Motor neuron (in vitro differentiated cells): ENCODE data around the gene CPOX. TPM values are rescaled to one million over a fixed set of nuclear protein-coding genes. Genes with fewer than 3 reads are reported as not detected.

Experiments used
- ATAC-seq, 8 experiments: fragments of 200-7000 bp; cut with Tn5 transposase; replicated peaks in 6 of 8; 2 replicates each; pipeline ENCODE4 v1.8.0; 2021; ENCODE audit warnings: mild to moderate bottlenecking in 8 of 8, moderate library complexity in 8 of 8
- H3K27ac ChIP-seq, 2 donors: fragments of 250-450 bp; sonication (Bioruptor Pico); 2 replicates each; pipeline ENCODE4 v1.9.0; 2021; ENCODE audit warnings: antibody characterized with exemption in 2 of 2, mild to moderate bottlenecking in 2 of 2, moderate library complexity in 1 of 2
- H3K4me1 ChIP-seq, 2 donors: fragments of 250-450 bp; sonication (Bioruptor Pico); replicated peaks in 1 of 2; 2 replicates each; pipeline ENCODE4 v1.6.1; 2021; ENCODE audit warnings: antibody characterized with exemption in 2 of 2, mild to moderate bottlenecking in 2 of 2, moderate library complexity in 1 of 2
- H3K4me3 ChIP-seq, 5 donors: fragments of 250-450 bp; sonication (Bioruptor Pico); 2 replicates each; pipeline ENCODE4 v1.9.0; 2021; ENCODE audit warnings: antibody characterized with exemption in 5 of 5, mild to moderate bottlenecking in 5 of 5, moderate library complexity in 4 of 5
- WGBS, 10 experiments: fragments of 450-650 bp; shearing (Covaris generic); methylation state at CpG; one replicate each; pipeline ENCODE4 v1.0.0; 2022; 5-methylcytosine and 5-hydroxymethylcytosine counted together
- in situ Hi-C, 9 experiments: fragments of 400-800 bp; cut with MboI; loops; one replicate each; pipeline ENCODE4 v1.15.0; 2021; ENCODE audit warnings: low sequenced_read_pairs in 9 of 9, low pct_unique_long_range_greater_than_20kb in 2 of 9; ENCODE audit not compliant: unreplicated experiment in 9 of 9
- total RNA-seq, 8 experiments: library from RNA; unstranded; fragments of 300-600 nt; gene quantifications; 2 replicates each; pipeline versions ENCODE4 v1.2.3 to v1.2.4, GENCODE V29; 2022

The CPOX gene
- total RNA-seq, 8 experiments from 2014 or later, result 7.8 to 17.1 (median 11.3) TPM

DNA sequence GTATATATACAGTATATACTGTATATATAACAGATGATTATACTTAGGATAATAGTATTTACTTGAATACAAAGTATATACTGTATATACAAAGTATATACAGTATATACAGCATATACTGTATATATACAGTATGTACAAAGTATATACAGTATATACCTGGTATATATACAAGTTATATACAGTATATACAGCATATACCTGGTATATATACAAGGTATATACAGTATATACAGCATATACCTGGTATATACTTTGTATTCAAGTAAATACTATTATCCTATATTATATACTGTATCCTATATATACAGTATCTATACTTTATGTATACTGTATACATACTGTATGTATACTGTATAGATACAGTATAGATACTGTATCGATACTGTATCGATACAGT is 14.6 kb upstream of the CPOX start:
- Histone ChIP-seq H3K4me1 (no peaks in the 10 kb centered on the region), H3K4me3 (no peak overlapping the region), H3K27ac (no peak overlapping the region)
- WGBS, 10 experiments, result 67 to 100% (median 88%) methylated on average over 1 to 2 of the region's 2 CpGs; no CpG with 5 or more reads in 4 of the 10 experiments
- no peak for ATAC-seq
- in situ Hi-C loops, result loop anchor here in 8 of 9 experiments (10.0 to 25.0 kb wide), 5 partner anchors 179 to 404 kb away; no protein-coding TSS in a partner anchor

DNA sequence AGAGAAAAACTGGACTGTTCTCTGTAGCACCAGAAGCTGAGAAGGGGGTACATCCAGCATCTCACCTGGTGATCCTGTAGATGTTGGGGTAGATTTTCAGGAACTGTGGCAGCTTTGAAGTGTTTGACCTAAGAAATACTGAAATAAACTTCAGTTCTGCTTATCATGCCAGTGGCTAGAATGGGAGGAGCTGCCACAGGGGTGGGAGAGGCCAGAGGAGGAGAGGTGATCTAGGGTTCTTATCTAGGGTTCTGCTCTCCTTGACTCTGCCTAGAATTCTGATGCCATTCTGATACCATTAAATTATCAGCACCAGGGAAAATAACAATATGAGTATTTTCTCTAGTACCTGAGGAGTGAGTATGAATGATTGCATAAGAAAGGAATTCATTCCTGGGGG is 10.2 kb upstream of the CPOX start:
- Histone ChIP-seq H3K4me3 (no peak overlapping the region), H3K27ac (no peak overlapping the region), H3K4me1 (no peaks in the 10 kb centered on the region)
- in situ Hi-C loops, result loop anchor here in 8 of 9 experiments (5.0 to 25.0 kb wide), 6 partner anchors 184 to 409 kb away; no protein-coding TSS in a partner anchor
- no peak for ATAC-seq

DNA sequence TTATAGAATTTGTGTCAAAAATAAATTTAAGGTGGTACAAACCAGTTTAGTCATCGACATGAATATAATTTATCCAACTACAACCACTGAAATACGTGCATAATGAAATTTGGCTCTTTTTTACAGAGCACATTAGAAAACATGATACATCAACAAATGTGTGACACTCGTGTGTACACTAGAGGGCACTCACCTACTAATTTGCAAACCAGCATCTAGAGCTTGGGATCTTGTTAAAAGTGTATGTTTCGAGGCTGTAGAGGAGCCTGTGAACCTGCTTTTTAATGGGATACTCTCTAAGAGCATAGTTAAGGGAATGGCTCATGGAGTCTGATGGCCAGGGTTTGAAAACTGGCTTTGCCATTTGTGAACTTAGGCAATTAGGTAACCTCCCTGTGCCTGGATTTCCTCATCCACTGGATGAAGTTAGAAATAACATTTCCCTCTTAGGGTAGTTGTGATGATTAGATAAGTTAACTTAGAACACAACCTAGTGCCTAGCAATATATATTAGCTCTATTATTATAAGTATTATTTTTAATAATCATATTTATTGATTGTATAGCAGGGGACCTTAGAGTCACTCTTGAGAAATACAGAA is 8.8 kb upstream of the CPOX start:
- no peak overlapping the region for H3K27ac ChIP-seq
- H3K4me1 ChIP-seq, result no peaks in the 10 kb centered on the region
- peak; percentile 61 to 86 (median 76) for ATAC-seq
- WGBS, 10 experiments, result 0 to 19% (median 4%) methylated on average over 1 to 4 of the region's 4 CpGs; no CpG with 5 or more reads in 2 of the 10 experiments
- H3K4me3 ChIP-seq, result no peak overlapping the region
- in situ Hi-C loops, result loop anchor here in 8 of 9 experiments (5.0 to 25.0 kb wide), 6 partner anchors 185 to 410 kb away; no protein-coding TSS in a partner anchor

DNA sequence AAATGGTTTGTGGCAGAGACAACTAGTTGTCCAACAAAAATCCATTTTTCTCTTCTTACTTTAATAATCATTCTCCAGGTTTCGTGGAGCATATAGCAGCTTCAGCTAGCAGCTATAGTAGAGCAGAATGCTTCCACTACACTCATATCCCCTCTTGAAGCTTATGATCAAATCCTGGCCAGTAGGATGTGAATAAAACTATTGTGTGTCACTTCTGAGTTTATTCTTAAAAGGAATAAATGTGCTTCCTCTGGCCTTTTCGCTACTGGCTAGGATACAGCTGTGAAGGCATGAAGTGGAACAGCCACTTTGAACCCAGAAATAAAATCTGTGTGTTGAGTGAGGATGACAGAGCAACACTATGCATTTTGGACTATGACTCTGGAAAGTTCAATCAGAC is 7.8 kb upstream of the CPOX start:
- WGBS, 10 experiments, result 10 to 86% (median 73%) methylated on average over 1 to 2 of the region's 2 CpGs; no CpG with 5 or more reads in 2 of the 10 experiments
- in situ Hi-C loops, result loop anchor here in 8 of 9 experiments (5.0 to 25.0 kb wide), 6 partner anchors 186 to 411 kb away; no protein-coding TSS in a partner anchor
- H3K4me1 ChIP-seq, result no peaks in the 10 kb centered on the region
- ATAC-seq, result no peak
- H3K4me3 ChIP-seq, result no peak overlapping the region
- H3K27ac ChIP-seq, result no peak overlapping the region

DNA sequence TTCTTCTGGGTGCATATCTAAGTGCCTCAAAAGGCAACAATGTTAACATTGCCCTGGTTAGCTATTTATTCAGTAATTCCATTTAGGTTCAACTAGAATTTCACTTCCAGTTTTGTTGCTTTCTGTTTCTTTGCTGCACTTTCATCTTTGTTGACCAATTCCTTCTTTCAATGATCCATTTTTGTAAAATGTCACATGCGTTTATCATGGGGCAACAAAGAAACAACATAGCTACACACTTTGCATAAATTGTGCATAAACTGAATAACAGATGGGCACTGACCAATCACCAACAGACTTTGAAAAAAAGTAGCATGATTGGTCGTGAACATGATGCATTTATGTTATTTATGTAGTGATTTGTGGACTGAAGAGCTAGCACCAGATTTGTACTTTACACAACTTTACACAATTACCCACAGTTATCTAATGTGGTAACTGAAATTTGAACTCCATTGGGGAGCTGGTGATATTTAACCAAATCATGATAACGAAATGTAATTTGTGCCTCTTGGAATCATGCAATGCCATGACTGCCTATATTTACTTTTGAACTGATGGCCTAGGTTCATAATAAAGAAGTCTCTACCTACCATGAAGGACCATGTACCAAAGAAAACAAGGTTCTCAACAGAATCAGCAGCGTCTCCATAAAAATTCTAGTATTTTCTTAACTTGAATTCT is 7.1 kb upstream of the CPOX start:
- WGBS, 10 experiments, result 14 to 92% (median 73%) methylated on average over 1 to 4 of the region's 4 CpGs
- in situ Hi-C loops, result loop anchor here in 8 of 9 experiments (5.0 to 25.0 kb wide), 6 partner anchors 187 to 412 kb away; no protein-coding TSS in a partner anchor
- no peak for ATAC-seq
- no peaks in the 10 kb centered on the region for H3K4me1 ChIP-seq
- H3K27ac ChIP-seq, result no peak overlapping the region
- no peak overlapping the region for H3K4me3 ChIP-seq

DNA sequence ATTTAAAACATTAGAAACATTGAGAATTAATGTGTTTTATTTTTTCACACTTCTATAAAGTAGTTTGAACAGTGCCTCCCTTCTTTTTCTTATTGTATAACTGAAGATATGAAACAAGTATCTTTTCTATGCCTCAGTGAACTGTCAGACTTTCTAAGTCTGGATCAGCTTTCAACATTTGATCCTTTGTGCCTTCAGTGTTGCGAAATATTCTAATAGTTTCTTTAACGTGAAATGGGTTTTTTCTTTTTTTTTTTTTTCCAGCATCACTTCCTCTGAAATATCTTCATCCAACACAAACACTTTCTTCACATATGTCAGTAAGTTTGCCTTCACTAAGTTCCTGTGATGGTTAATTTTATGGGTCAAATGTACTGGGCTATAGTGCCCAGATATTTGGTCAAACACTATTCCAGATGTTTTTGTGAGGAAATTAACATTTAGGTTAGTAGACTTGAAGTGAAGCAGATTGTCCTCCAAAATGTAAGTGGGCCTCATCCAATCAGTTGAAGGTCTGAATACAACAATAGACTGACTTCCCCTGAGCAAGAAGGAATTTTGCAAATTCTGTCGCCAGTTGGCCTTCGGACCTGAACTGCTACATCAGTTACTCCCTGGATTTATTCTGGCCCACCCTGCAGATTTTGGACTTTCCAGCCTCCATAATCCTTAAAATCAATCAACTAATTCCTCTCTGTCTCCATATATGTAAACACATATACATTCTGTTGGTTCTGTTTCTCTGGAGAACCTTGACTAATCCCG is 6.4 kb upstream of the CPOX start:
- Histone ChIP-seq H3K4me3 (no peak overlapping the region), H3K4me1 (no peaks in the 10 kb centered on the region), H3K27ac (no peak overlapping the region)
- 11 to 94% (median 84%) methylated on average over 1 to 5 of the region's 5 CpGs for WGBS, 10 experiments
- in situ Hi-C loops, result loop anchor here (5.0 to 25.0 kb wide), 6 partner anchors 187 to 412 kb away; no protein-coding TSS in a partner anchor
- ATAC-seq, result no peak

DNA sequence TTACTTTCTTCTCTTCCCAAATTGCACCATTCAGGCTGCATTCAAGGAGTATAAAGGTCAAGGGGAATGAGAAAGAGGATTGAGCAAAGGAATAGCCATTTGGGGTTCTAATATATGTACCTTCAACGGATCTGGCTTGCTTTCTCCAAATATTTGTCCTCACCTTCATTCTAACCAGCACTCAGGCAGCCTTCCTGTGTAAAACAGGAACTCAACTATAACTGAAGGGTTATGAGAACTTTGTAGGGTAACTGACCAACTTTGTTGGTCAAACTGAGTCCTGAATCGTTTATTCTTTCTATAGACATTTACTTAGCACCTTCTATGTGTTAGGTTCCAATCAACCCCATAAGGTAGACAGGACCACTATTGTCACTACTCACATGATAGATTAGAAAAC is 5.1 kb upstream of the CPOX start:
- 0 to 94% (median 38%) methylated on average over 1 to 2 of the region's 2 CpGs; no CpG with 5 or more reads in 4 of the 10 experiments for WGBS, 10 experiments
- in situ Hi-C loops, result loop anchor here in 1 of 9 experiments (25.0 kb wide), 1 partner anchor 214 kb away; no protein-coding TSS in a partner anchor
- Histone ChIP-seq H3K4me1 (no peaks in the 10 kb centered on the region), H3K4me3 (no peak overlapping the region), H3K27ac (no peak overlapping the region)
- ATAC-seq, result no peak

DNA sequence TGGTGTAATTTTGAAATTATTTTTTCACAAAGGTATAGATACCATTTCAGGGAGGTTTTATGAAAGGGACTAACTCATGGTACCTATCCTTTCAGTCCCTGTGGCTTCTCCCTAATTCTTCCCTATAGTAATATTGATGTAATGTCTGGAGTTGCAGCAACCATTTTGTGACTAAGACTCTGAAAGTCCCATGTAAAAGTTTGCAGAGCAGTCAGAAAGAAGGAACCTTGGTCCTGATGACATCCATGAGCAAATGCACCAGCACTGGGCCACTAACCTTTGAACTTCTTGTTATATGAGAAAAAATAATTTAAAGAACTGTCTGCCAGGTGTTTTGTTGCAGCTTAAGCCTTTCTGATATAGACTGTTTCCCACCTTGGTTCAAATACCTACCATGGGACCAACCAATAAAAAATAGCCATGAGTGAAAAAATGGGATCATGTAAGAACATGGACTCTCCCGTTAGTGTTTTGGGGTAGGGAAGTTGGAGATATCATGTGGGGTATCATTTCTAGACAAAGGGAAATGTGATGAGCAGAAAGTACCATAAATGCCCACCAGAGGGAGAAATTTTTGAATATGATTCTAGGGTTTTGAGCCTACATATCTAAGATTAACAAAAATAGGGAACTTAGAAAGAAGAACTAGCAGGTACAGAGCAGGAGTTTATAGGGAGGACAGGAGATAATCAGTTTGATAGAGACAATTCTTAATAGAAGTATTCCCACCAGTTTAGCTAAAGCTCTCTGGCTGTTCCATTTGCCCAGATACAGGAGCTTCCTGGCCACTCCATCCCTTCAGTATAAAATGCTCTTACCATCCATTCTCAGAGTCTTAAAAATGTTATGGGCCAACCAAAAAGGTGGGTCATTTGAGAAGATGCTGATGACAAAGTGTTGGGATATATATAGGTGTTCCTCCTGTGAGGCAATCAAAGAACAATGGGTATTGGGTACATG is 3.4 kb upstream of the CPOX start:
- no peak overlapping the region for H3K4me3 ChIP-seq
- ATAC-seq, result no peak
- no peak overlapping the region for H3K27ac ChIP-seq
- in situ Hi-C loops, result loop anchor here in 1 of 9 experiments (25.0 kb wide), 1 partner anchor 215 kb away; no protein-coding TSS in a partner anchor
- WGBS, 10 experiments, result 0 to 86% (median 40%) methylated on average over 1 of the region's 1 CpG; no CpG with 5 or more reads in 4 of the 10 experiments
- no peaks in the 10 kb centered on the region for H3K4me1 ChIP-seq

DNA sequence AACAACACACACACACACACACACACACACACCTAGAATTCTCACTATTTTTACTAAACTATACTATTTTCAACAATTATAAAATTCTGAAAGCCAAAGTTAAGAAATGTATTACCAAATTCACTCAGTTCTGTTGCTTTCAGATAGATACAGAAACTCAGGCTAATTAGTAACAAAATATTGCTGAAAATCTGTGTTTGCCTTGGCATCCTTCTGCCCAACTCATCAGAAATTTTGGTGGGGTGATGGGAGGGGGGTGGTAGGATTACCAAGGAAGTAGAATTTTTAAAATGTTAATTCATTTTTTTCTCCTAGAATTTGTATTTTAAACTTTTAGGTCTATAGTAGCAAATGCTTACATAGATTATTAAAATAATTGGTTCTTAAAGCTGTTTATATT is 2.7 kb upstream of the CPOX start:
- no peak overlapping the region for H3K4me3 ChIP-seq
- no peak overlapping the region for H3K27ac ChIP-seq
- no peak for ATAC-seq
- H3K4me1 ChIP-seq, result no peaks in the 10 kb centered on the region
- in situ Hi-C loops, result loop anchor here in 1 of 9 experiments (25.0 kb wide), 1 partner anchor 216 kb away; no protein-coding TSS in a partner anchor

DNA sequence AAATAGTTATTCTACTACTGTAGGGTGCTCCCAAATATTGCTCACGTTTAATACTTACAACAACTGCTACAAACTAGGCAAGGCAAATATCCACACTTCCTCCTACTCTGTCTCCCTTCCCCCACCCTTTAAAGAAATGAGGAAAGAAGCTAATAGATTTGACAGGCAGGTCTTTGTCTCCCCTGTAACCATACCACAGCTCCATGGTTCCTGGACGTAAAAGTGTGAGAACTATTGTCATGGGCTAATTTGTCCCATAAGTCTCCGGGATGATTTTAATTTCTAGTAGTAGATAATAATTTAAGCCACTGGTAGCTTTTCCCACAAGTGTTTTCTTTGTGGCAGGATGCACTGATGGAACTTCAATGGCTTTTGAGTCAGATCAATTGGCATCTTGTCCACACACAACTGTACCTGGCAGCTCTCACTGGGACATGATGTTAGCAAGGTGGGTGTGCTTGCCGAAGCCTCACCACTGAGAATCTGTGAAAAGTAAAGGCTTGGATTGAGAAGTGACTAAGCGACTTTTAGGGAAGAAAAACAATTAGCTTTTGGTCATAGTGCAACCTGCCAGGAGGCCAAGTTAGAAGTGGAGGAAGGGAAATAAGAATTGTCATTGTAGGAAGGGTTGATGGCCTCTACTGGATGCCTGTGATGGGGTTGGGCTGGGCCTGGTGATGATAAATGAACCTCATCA is 1.4 kb upstream of the CPOX start:
- WGBS, 10 experiments, result 63 to 100% (median 85%) methylated on average over 2 to 5 of the region's 5 CpGs; no CpG with 5 or more reads in 1 of the 10 experiments

DNA sequence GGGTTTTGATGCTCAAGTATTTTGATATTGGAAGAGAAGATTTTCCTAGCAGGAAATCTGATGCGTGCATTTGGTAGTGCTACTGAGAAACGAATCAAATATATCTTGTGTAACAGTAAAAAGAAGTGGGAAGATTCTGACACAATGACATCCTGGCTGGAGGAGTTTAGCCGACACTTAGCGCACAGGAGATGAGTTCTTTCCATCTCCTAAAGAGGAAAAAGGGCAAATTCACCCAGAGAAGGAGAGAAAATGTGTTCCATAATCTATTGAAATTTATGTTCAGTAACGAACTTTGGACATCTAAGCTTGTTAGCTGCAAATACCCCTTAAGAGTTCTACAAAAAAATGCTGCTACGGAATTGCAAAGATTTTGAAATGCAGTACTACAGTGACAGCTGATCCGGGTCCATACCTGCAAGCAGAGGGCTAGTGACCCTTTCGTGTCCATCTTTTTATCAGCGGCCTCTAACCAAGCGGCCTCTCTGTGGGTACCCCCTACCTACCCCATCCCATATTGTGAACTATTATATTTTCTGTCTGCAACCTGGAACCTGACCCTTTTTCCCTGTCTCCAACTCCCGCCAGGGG is 971 bp downstream of the CPOX start:
- in situ Hi-C loops, result loop anchor here in 1 of 9 experiments (25.0 kb wide), 1 partner anchor 220 kb away; no protein-coding TSS in a partner anchor
- ATAC-seq, result no peak

More for the DNA sequence above, 1.4 kb upstream of the CPOX start:
- Histone ChIP-seq H3K4me3 (no peak overlapping the region), H3K4me1 (no peaks in the 10 kb centered on the region), H3K27ac (no peak overlapping the region)
- in situ Hi-C loops, result loop anchor here in 1 of 9 experiments (25.0 kb wide), 1 partner anchor 218 kb away; no protein-coding TSS in a partner anchor
- ATAC-seq, result no peak

More for the DNA sequence above, 971 bp downstream of the CPOX start:
- no peak overlapping the region for H3K27ac ChIP-seq
- peak overlapping the region; percentile 56 to 92 (median 69) for H3K4me3 ChIP-seq
- H3K4me1 ChIP-seq, result no peaks in the 10 kb centered on the region
- 0 to 65% (median 20%) methylated on average over 2 to 10 of the region's 11 CpGs for WGBS, 10 experiments
